Umbilical cord (tissue), 2 donors: ENCODE measurements around the gene PLA2R1. TPM values are rescaled to one million over a fixed set of nuclear protein-coding genes. Genes with fewer than 3 reads are reported as not detected.

Experiments
- DNase-seq: peaks from one replicate; pipeline ENCODE4 v3.0.0-alpha.2; 2015; ENCODE audit warnings: low spot score
- total RNA-seq: library from RNA; depleted of rRNA; stranded (reverse); fragments of >200 nt; gene quantifications from one replicate; pipeline ENCODE4 v1.2.3, GENCODE V29; 2014; ENCODE audit warnings: low replicate concordance; ENCODE audit not compliant: insufficient read depth

The PLA2R1 gene
- total RNA-seq, 1 donor from 2014 or later: 18.3 TPM

GRCh38 chr2:159936471-159936870 is 125.9 kb downstream of the PLA2R1 start:
- no peak for DNase-seq

GRCh38 chr2:159933727-159934049 is 128.7 kb downstream of the PLA2R1 start:
- peak; percentile 62 for DNase-seq

- no peak for DNase-seq
Observed at GRCh38 chr2:159933040-159933726, 129.2 kb downstream of the PLA2R1 start.

- no peak for DNase-seq
Observed at GRCh38 chr2:159926695-159927094, 135.7 kb downstream of the PLA2R1 start.

GRCh38 chr2:159925975-159926374 is 136.4 kb downstream of the PLA2R1 start:
- no peak for DNase-seq

- no peak for DNase-seq
Observed at GRCh38 chr2:159922563-159922962, 139.9 kb downstream of the PLA2R1 start.

- peak; percentile 24 for DNase-seq
Observed at GRCh38 chr2:159921752-159922404, 140.5 kb downstream of the PLA2R1 start.

DNA sequence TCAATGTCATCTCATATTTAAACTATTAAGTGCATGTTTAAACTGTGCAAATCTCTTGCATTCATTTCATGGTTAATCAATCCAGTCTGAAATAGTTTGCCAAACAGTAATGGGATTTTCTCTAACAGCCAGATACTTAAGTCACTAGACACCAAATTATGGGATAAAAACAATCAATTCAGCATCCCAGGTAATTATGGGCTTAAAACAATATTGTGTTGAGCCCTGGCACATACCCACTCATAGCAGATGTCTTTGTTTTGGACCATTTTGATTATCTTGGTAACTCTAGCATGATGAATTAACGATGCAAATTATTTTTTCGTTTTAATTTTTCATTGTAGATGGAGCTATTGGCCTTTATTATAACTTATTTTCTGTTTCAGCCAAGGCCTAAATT is 145.9 kb downstream of the PLA2R1 start:
- DNase-seq: no peak

GRCh38 chr2:159913900-159914299 is 148.5 kb downstream of the PLA2R1 start:
- DNase-seq: no peak

GRCh38 chr2:159912580-159912979 is 149.8 kb downstream of the PLA2R1 start:
- DNase-seq: no peak

GRCh38 chr2:159910951-159911350 is 151.5 kb downstream of the PLA2R1 start:
- DNase-seq: no peak

GRCh38 chr2:159908623-159909022 is 153.8 kb downstream of the PLA2R1 start:
- DNase-seq: no peak

DNA sequence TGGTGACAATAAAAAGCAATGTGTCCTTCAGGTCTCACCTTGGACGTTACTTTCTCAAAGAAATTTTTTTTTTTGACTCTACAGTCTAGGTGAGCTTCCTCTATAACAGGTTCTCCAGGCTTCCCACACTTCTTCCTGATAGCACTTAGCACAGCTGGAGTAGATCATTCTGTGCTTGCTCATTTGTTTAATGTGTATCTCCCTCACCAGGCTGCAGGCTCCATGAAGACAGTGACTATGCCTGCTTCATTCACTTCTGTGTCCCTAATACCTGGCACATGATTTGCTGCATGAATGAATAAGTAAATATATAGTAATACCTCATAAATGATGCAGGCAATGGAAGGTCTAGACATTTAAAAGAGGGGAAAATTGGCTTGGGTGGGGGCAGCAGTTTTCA is 154.5 kb downstream of the PLA2R1 start:
- no peak for DNase-seq

DNA sequence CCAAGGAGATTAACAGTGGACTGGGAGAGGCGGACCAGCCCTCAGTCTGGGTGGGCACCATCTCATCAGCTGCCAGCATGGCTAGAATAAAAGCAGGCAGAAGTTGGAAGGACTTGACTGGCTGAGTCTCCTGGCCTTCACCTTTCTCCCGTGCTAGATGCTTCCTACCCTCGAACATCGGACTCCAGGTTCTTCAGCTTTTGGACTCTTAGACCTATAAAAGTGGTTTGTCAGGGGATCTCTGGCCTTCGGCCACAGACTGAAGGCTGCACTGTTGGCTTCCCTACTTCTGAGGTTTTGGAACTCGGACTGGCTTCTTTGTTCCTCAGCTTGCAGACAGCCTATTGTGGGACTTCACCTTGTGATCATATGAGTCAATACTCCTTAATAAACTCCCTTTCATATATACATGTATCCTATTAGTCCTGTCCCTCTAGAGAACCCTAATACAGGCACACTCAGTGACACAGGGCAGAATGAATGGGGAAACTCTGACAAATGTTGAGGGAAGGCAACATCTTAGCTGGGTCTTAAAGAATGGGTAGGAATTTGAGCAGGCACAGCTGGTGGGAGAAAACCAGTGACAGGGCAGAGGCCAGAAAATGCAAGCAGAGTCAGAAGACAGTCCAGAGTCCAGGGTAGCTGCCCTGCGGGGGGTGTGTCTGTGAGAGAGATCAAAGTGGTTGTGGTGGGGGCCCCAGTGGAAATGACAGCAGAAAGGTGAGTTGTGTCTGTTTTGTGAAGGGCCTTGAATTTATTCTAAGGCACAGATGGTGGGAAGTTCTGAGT is 156.3 kb downstream of the PLA2R1 start:
- no peak for DNase-seq

- peak; percentile 20 for DNase-seq
Observed at GRCh38 chr2:159904959-159905305, 157.5 kb downstream of the PLA2R1 start.

DNA sequence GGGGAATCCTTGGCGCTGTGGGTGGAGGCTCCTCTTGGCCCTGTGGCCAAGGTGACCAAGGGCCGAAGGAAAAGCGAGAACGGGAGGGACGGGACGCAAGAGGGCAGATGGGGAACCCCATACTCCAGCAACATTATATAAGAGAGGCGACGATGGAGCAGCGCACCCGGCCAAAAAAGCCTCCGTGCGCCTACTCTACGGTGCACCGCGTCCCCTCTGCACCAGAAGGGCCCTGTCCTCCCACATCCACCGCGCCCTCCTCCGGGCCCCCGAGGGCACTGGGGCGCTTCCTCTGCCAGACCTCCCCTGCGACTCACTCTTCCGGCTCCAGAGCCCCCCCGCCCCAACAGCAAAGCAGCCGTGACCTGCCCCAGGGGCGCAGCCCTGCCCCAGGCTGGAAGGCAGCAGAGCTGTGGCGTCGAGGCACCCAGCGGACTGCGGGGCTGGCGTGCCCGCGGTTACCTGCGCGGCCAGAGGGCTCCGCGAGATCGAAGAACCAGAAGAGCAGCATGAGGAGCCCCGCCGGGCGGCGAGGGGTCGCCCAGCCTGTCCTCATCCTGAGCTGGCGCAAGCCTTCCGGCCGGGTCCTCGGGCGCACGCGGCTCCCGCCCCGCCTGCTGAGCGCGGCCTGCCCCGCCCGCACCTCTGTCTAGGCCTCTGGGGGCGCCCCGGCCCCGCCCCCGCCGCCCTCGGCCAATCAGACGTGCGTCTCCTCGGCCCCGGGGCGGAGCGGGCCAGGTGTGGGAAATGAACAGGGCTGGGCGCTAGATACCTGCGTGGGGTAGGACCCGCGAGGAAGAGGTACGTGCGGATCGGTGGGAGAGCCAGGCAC is 158.1 kb downstream of the PLA2R1 start, which contains the start of gene LY75:
LY75 (minus strand) TSS at position 630 of the 832 bp plus-strand sequence.
- DNase-seq: peak; percentile 27

GRCh38 chr2:159903443-159904126 is 158.8 kb downstream of the PLA2R1 start:
- DNase-seq: no peak

GRCh38 chr2:159902722-159903121 is 159.7 kb downstream of the PLA2R1 start:
- no peak for DNase-seq

- no peak for DNase-seq
Observed at GRCh38 chr2:159900343-159900742, 162.1 kb downstream of the PLA2R1 start.

- DNase-seq: no peak
Observed at GRCh38 chr2:159898441-159898840, 164.0 kb downstream of the PLA2R1 start.

DNA sequence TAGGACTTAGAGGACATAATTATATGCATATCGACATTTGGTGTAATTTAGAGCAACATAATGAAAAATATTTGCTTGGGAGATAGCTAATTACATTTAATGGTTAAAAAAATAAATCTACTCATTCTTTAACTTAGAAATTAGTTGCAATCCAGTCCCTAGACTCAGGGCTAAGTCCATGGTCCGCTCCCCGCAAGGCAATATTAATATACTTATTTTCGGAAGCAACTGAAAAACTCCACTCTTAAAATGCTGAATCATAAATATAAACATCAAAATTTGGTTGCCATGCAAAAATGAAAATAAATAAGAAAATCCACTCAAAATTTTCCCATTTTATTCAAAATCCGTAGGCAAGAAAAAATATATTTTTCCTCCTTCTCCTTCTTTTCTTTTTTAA is 164.7 kb downstream of the PLA2R1 start:
- no peak for DNase-seq
